RWPE1 (cell line): ENCODE results near the gene METAP1D.
"Not testable (repeated sequence)": the region's sequence is repeated elsewhere in the genome, so short reads cannot be mapped to it uniquely, and the experiment has no call there.

ENCODE experiments used
- CTCF ChIA-PET: fragments of 350-600 bp; sonication (Branson Sonifier 250); formaldehyde crosslinking; extraction: SDS; loops from one replicate; lab custom pipeline; 2021; lab: Yijun Ruan, JAX
- POLR2A ChIA-PET: fragments of 400-600 bp; formaldehyde crosslinking; extraction: SDS; loops from one replicate; lab custom pipeline; 2020; ENCODE audit warnings: antibody characterized with exemption; ENCODE audit not compliant: low non-redundant PET; lab: Yijun Ruan, JAX
- DNase-seq: peaks from one replicate; pipeline ENCODE4 v3.0.0; 2012; ENCODE audit warnings: low spot score
- H3K27ac ChIP-seq: fragments of 450-650 bp; 2 replicates; pipeline ENCODE4 v1.5.1; 2017
- CTCF ChIP-seq: fragments of 450-650 bp; conservative IDR thresholded peaks from 2 replicates; pipeline ENCODE4 v1.5.1; 2017; ENCODE audit warnings: low read depth, mild to moderate bottlenecking

METAP1D gene

GRCh38 chr2:171986778-171987177, 13.0 kb upstream of the METAP1D start:
- no peak for TF ChIP-seq CTCF
- no peak for DNase-seq
- no peak overlapping the region for H3K27ac ChIP-seq
- ChIA-PET CTCF (interaction anchor here (0.6 to 0.7 kb wide), 3 partner anchors 13 to 306 kb away, joined by 3 to 4 read pairs (median 3); partner anchors contain the start of gene METAP1D), POLR2A (no interaction called here)

- DNase-seq = no peak
- ChIA-PET POLR2A (no interaction called here), CTCF (interaction anchor here (0.6 to 1.2 kb wide), 2 partner anchors 122 to 136 kb away, joined by 3 read pairs; no protein-coding TSS in a partner anchor)
- no peak overlapping the region for H3K27ac ChIP-seq
- no peak for TF ChIP-seq CTCF
Measured at GRCh38 chr2:171991027-171991426, 8.7 kb upstream of the METAP1D start.

GRCh38 chr2:171995586-171995985, 4.2 kb upstream of the METAP1D start:
- no peak for DNase-seq
- POLR2A ChIA-PET = no interaction called here
- no peak for TF ChIP-seq CTCF
- no peak overlapping the region for H3K27ac ChIP-seq
- CTCF ChIA-PET = interaction anchor here (0.6 kb wide), 1 partner anchor 178 kb away, joined by 4 read pairs; no protein-coding TSS in a partner anchor

GRCh38 chr2:171996021-171996420, 3.7 kb upstream of the METAP1D start:
- POLR2A ChIA-PET = no interaction called here

GRCh38 chr2:171997031-171997430, 2.7 kb upstream of the METAP1D start:
- CTCF ChIA-PET, H3K27ac ChIP-seq, POLR2A ChIA-PET, DNase-seq: not testable (repeated sequence)

More at GRCh38 chr2:171996021-171996420, 3.7 kb upstream of the METAP1D start:
- CTCF ChIA-PET = no interaction called here
- no peak for DNase-seq
- no peak overlapping the region for H3K27ac ChIP-seq
- TF ChIP-seq CTCF = no peak

- TF ChIP-seq CTCF = no peak
- peak overlapping the region; percentile 77 for H3K27ac ChIP-seq
- POLR2A ChIA-PET = no interaction called here
- CTCF ChIA-PET = interaction anchor here (0.6 to 0.9 kb wide), 3 partner anchors 10 to 289 kb away, joined by 3 to 4 read pairs (median 3); no protein-coding TSS in a partner anchor
- no peak for DNase-seq
Measured at GRCh38 chr2:171999161-171999560, 592 bp upstream of the METAP1D start.

- TF ChIP-seq CTCF = no peak
- DNase-seq = no peak
- no peak overlapping the region for H3K27ac ChIP-seq
- CTCF ChIA-PET = interaction anchor here (0.6 kb wide), 1 partner anchor 99 kb away, joined by 3 read pairs; no protein-coding TSS in a partner anchor
- POLR2A ChIA-PET = interaction anchor here (0.6 kb wide), 1 partner anchor 47 kb away, joined by 4 read pairs; no protein-coding TSS in a partner anchor
Measured at GRCh38 chr2:172000696-172001361, 1.1 kb downstream of the METAP1D start.
